WI38 (cell line): ENCODE data around the gene TMEM108.
A peak's percentile ranks its signal among the peaks of the same experiment; 100 is the strongest.

Source experiments
- H3K4me3 ChIP-seq: 2 replicates; pipeline ENCODE4 v1.5.1; 2011; ENCODE audit warnings: low read depth, mild to moderate bottlenecking, control low read depth, low read length
- TF ChIP-seq, protein P1 (sequence below): IDR thresholded peaks from 2 replicates; pipeline ENCODE4 v1.5.1; 2012; ENCODE audit warnings: low read depth, mild to moderate bottlenecking, control low read depth, low read length

Gene TMEM108

DNA sequence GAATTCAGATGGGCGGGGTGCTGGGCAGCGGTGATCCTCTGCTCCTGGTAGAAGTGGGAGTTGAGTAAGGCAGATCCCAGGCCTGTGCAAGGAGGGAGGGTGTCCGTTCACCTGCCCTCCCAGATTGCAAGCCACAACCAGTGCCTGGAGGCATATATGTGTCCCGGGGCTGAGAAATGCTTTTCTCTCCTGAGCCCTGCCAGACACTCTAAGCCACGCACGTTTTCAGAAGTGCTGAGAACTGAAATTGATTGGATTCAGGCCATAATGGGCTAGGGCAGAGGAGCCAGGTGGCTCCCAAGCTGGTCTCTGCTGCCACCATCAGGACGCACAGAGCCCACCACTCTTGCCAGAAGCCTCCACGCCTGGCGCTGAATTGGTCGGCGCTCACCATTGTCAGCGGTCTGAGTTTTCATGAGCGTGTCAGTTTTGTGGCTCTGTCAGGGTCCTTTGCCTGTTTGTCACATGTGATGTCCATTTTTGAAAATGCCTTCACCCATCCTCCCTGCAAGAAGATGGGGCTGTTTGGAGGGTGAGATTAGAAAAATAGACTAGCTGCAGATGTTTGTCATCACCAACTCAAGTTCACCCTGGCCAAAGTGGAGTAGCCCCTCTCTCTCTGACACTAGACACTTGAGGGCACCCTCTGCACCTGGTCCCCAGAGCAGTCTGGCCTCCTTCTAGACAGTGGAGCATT is 346.3 kb downstream of the TMEM108 start:
- TF ChIP-seq, protein P1, sequence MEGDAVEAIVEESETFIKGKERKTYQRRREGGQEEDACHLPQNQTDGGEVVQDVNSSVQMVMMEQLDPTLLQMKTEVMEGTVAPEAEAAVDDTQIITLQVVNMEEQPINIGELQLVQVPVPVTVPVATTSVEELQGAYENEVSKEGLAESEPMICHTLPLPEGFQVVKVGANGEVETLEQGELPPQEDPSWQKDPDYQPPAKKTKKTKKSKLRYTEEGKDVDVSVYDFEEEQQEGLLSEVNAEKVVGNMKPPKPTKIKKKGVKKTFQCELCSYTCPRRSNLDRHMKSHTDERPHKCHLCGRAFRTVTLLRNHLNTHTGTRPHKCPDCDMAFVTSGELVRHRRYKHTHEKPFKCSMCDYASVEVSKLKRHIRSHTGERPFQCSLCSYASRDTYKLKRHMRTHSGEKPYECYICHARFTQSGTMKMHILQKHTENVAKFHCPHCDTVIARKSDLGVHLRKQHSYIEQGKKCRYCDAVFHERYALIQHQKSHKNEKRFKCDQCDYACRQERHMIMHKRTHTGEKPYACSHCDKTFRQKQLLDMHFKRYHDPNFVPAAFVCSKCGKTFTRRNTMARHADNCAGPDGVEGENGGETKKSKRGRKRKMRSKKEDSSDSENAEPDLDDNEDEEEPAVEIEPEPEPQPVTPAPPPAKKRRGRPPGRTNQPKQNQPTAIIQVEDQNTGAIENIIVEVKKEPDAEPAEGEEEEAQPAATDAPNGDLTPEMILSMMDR: peak; percentile 65; the same call in 1 of the 2 replicates
- H3K4me3 ChIP-seq: no peak overlapping the region

DNA sequence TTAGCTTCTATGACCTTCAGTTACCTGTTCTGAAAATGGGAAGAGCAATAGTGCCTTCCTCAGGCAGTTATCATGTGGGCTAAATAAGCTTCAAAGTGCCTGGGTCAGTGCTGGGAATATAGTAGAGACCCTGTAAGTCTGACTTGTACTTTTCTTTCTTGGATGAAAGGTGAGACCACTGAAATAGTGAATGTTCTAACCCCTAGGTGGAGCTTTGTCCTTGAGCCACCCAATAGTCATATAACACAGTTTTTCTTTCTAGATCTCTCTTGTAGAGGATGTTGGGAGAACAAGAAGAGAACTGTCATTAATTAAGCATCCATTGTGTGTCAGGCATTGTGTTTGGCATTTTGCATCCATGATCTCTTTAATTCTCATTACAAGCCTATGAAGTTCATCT is 348.7 kb downstream of the TMEM108 start:
- TF ChIP-seq, protein P1: no peak

DNA sequence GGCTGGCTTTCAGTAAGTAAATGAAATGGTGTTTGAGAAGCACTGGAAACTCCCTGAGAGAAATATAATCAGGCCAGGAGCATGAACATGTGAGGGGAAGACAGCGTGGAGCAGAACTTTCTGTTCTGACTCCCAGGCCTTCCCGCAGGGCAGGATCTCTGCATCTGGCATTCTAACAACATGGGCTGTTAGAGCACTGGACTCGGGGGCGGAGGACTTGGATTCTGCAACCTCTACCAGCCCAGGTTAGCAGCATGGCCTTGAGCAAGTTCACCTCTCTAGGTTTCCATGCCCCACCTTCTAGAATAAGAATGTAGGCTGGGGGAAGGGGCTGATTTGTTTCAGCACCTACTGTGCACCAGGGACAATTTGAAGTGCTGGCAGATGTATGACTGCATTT is 349.1 kb downstream of the TMEM108 start:
- TF ChIP-seq, protein P1: no peak

More for the DNA sequence above, 348.7 kb downstream of the TMEM108 start:
- H3K4me3 ChIP-seq: no peak overlapping the region

GRCh38 chr3:133388696-133389395 is 350.7 kb downstream of the TMEM108 start:
- no peak overlapping the region for H3K4me3 ChIP-seq
- TF ChIP-seq, protein P1: no peak

More for the DNA sequence above, 349.1 kb downstream of the TMEM108 start:
- no peak overlapping the region for H3K4me3 ChIP-seq

- TF ChIP-seq, protein P1: no peak
- no peak overlapping the region for H3K4me3 ChIP-seq
These were observed 352.5 kb downstream of the TMEM108 start for GRCh38 chr3:133390715-133391114.

DNA sequence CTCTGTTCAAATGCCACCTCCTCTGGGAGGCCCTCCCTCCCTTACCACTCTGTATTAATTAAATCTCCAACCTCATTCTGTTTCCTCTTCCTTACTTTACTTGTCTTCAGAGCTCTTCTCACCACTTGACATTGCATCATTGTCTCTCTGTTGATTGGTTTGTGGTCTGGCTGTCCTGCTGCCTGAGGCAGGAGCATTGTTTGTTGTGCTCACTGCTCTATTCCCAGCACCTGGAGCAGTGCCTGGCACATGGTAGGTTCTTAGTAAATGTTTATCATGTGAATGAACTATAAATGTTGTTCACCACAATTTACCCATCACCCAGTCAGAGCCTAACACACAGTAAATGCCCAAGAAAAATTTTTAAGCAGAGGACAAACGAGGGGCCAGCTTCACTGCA is 355.0 kb downstream of the TMEM108 start:
- TF ChIP-seq, protein P1: no peak
- no peak overlapping the region for H3K4me3 ChIP-seq
